GM23338 (cell line): Measurements from ENCODE around the gene SLC19A1. TPM values are rescaled to one million over a fixed set of nuclear protein-coding genes. Genes with fewer than 3 reads are reported as not detected.

Source experiments
- ATAC-seq: fragments of 200-7000 bp; cut with Tn5 transposase; 3 replicates; pipeline ENCODE4 v1.9.1; 2020
- DNase-seq: peaks from one replicate; pipeline ENCODE4 v3.0.0-alpha.2; 2015; ENCODE audit warnings: low spot score
- H2AFZ ChIP-seq: fragments of 200-600 bp; sonication (generic); 2 replicates; pipeline ENCODE4 v1.8.0; 2016; ENCODE audit warnings: antibody characterized with exemption, mild to moderate bottlenecking, moderate library complexity
- H3F3A ChIP-seq: fragments of 200-600 bp; sonication (generic); replicated peaks from 2 replicates; pipeline ENCODE4 v1.8.0; 2017; ENCODE audit warnings: antibody characterized with exemption, mixed run types, low read depth
- H3K27ac ChIP-seq: fragments of 200-600 bp; sonication (generic); 2 replicates; pipeline ENCODE4 v1.6.1; 2016; ENCODE audit warnings: low read depth
- H3K27me3 ChIP-seq: fragments of 200-600 bp; sonication (generic); 2 replicates; pipeline ENCODE4 v1.8.0; 2016; ENCODE audit warnings: mild to moderate bottlenecking, mixed run types, moderate library complexity; ENCODE audit not compliant: insufficient read depth
- H3K36me3 ChIP-seq: fragments of 200-600 bp; sonication (generic); 2 replicates; pipeline ENCODE4 v1.8.0; 2016; ENCODE audit warnings: mild to moderate bottlenecking; ENCODE audit not compliant: insufficient read depth
- H3K4me1 ChIP-seq: fragments of 200-600 bp; sonication (generic); 2 replicates; pipeline ENCODE4 v1.8.0; 2016; ENCODE audit warnings: mild to moderate bottlenecking, moderate library complexity; ENCODE audit not compliant: insufficient read depth
- H3K4me2 ChIP-seq: fragments of 200-600 bp; sonication (generic); 2 replicates; pipeline ENCODE4 v1.7.1; 2017; ENCODE audit warnings: mixed run types
- H3K4me3 ChIP-seq: fragments of 200-600 bp; sonication (generic); 2 replicates; pipeline ENCODE4 v1.6.1; 2016; ENCODE audit warnings: mixed run types
- H3K79me2 ChIP-seq: fragments of 200-600 bp; sonication (generic); replicated peaks from 2 replicates; pipeline ENCODE4 v1.8.0; 2017; ENCODE audit warnings: mild to moderate bottlenecking; ENCODE audit not compliant: insufficient read depth
- H3K9me2 ChIP-seq: fragments of 200-600 bp; sonication (generic); 2 replicates; pipeline ENCODE4 v1.8.0; 2017; ENCODE audit not compliant: insufficient read depth
- H4K20me1 ChIP-seq: fragments of 200-600 bp; sonication (generic); replicated peaks from 2 replicates; pipeline ENCODE4 v1.8.0; 2017; ENCODE audit warnings: mild to moderate bottlenecking; ENCODE audit not compliant: insufficient read depth
- H3K27ac Mint-ChIP-seq: 2 replicates; pipeline ENCODE4 v1.8.0; 2020; ENCODE audit warnings: inconsistent platforms, mild to moderate bottlenecking, moderate library complexity, mixed read lengths
- H3K27me3 Mint-ChIP-seq: 3 replicates; pipeline ENCODE4 v1.8.0; 2022; ENCODE audit warnings: low read depth, mild to moderate bottlenecking, moderate library complexity, mixed read lengths, inconsistent platforms; ENCODE audit not compliant: insufficient read depth, poor library complexity
- H3K36me3 Mint-ChIP-seq: 3 replicates; pipeline ENCODE4 v1.8.0; 2021; ENCODE audit warnings: low read depth, mild to moderate bottlenecking, inconsistent platforms, moderate library complexity, mixed read lengths
- H3K4me1 Mint-ChIP-seq: 3 replicates; pipeline ENCODE4 v1.8.0; 2020; ENCODE audit warnings: mild to moderate bottlenecking, inconsistent platforms, mixed read lengths
- H3K4me3 Mint-ChIP-seq: 3 replicates; pipeline ENCODE4 v1.8.0; 2021; ENCODE audit warnings: moderate library complexity, mild to moderate bottlenecking, inconsistent platforms, mixed read lengths
- H3K9me3 Mint-ChIP-seq: 3 replicates; pipeline ENCODE4 v1.8.0; 2020; ENCODE audit warnings: moderate library complexity, mild to moderate bottlenecking, inconsistent platforms, mixed read lengths
- EZH2 ChIP-seq: fragments of 200-600 bp; sonication (generic); IDR thresholded peaks from one replicate; pipeline ENCODE4 v1.8.0; 2017; ENCODE audit warnings: antibody characterized with exemption, mild to moderate bottlenecking, low read depth; ENCODE audit not compliant: unreplicated experiment
- EZH2phosphoT487 ChIP-seq: fragments of 200-600 bp; sonication (generic); IDR thresholded peaks from one replicate; pipeline ENCODE4 v1.8.1; 2018; ENCODE audit warnings: antibody characterized with exemption; ENCODE audit not compliant: unreplicated experiment
- NANOG ChIP-seq: IDR thresholded peaks from 2 replicates; pipeline ENCODE4 v1.6.1; 2016; ENCODE audit warnings: antibody characterized with exemption, borderline replicate concordance
- POLR2AphosphoS5 ChIP-seq: IDR thresholded peaks from 2 replicates; pipeline ENCODE4 v1.6.1; 2016; ENCODE audit warnings: antibody characterized with exemption, low read depth
- ZNF114 ChIP-seq: fragments of 250-450 bp; sonication (Bioruptor Pico); IDR thresholded peaks from 2 replicates; pipeline ENCODE4 v1.5.0; 2020; ENCODE audit warnings: mild to moderate bottlenecking, moderate library complexity
- polyA plus RNA-seq: library from polyadenylated mRNA; unstranded; fragments of >200 nt; fragmentation: Nextera tagmentation; extraction: Ambion mirVana; gene quantifications from 2 replicates; pipeline ENCODE4 v1.2.1, GENCODE V29; 2016
- total RNA-seq: library from RNA; depleted of rRNA; stranded (reverse); fragments of >200 nt; shearing (Covaris generic); gene quantifications from 2 replicates; pipeline ENCODE4 v1.2.3, GENCODE V29; 2014
- TF ChIP-seq, protein P1 (sequence below): IDR thresholded peaks from one replicate; pipeline ENCODE4 v1.6.1; 2018; ENCODE audit warnings: antibody characterized with exemption; ENCODE audit not compliant: unreplicated experiment
- TF ChIP-seq, protein P2 (sequence below): fragments of 250-450 bp; sonication (Bioruptor Pico); IDR thresholded peaks from 2 replicates; pipeline ENCODE4 v1.5.0; 2020; ENCODE audit warnings: mild to moderate bottlenecking, moderate library complexity
- TF ChIP-seq, protein P3 (sequence below), 2 experiments: fragments of 200-600 bp in 1 of 2; sonication (generic) in 1 of 2; conservative IDR thresholded peaks; 2 replicates each; pipeline versions ENCODE4 v1.5.1 to v1.6.1; 2016 to 2017; ENCODE audit warnings: antibody characterized with exemption in 2 of 2, low read depth in 2 of 2, mild to moderate bottlenecking in 2 of 2, moderate library complexity in 1 of 2

The SLC19A1 gene
- total and polyA plus RNA-seq, 2 experiments from 2014 or later, result 31.2 to 33.0 TPM

- peak; percentile 27; the same call in 1 of the 2 replicates for TF ChIP-seq POLR2AphosphoS5
- TF ChIP-seq, protein P1, sequence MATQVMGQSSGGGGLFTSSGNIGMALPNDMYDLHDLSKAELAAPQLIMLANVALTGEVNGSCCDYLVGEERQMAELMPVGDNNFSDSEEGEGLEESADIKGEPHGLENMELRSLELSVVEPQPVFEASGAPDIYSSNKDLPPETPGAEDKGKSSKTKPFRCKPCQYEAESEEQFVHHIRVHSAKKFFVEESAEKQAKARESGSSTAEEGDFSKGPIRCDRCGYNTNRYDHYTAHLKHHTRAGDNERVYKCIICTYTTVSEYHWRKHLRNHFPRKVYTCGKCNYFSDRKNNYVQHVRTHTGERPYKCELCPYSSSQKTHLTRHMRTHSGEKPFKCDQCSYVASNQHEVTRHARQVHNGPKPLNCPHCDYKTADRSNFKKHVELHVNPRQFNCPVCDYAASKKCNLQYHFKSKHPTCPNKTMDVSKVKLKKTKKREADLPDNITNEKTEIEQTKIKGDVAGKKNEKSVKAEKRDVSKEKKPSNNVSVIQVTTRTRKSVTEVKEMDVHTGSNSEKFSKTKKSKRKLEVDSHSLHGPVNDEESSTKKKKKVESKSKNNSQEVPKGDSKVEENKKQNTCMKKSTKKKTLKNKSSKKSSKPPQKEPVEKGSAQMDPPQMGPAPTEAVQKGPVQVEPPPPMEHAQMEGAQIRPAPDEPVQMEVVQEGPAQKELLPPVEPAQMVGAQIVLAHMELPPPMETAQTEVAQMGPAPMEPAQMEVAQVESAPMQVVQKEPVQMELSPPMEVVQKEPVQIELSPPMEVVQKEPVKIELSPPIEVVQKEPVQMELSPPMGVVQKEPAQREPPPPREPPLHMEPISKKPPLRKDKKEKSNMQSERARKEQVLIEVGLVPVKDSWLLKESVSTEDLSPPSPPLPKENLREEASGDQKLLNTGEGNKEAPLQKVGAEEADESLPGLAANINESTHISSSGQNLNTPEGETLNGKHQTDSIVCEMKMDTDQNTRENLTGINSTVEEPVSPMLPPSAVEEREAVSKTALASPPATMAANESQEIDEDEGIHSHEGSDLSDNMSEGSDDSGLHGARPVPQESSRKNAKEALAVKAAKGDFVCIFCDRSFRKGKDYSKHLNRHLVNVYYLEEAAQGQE, result no peak
These were observed 89.4 kb downstream of the SLC19A1 start (continued) for GRCh38 chr21:45452696-45453307.

DNA sequence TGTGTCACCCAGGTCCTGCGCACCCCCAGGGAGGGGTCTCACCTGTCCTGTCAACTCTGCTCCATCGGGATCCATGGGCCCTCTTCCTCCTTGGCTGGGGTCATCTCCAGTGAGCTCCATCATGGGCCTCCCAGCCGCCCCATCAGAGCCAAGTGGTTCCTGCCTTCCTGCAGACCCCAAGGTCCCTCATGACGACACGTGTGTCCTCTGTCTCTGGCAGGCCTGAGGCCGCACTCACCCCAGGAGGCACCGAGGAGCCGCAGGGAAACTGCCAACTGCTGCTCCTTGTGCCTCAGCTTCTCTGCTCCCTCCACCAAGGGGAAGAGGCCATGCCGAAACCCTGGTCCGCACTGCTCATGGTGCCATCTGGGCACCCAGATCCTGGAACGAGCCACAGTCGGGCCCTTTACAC lies 90.5 kb downstream of the SLC19A1 start:
- peaks cover 3% of the 10 kb centered on the region; the same call in 1 of the 3 replicates for H3K9me3 Mint-ChIP-seq
- ATAC-seq (no peak), DNase-seq (no peak)
- no peaks in the 10 kb centered on the region for H3K36me3 ChIP-seq
- H4K20me1 ChIP-seq, result peaks cover 26% of the 10 kb centered on the region; the same call in 1 of the 2 replicates
- no peak overlapping the region for H3K27ac ChIP-seq
- H3K27ac Mint-ChIP-seq, result peak overlapping the region; percentile 27; the same call in 1 of the 2 replicates
- H3K36me3 Mint-ChIP-seq, result peaks cover 32% of the 10 kb centered on the region
- peaks cover 16% of the 10 kb centered on the region for H3F3A ChIP-seq
- H3K27me3 ChIP-seq, result no peaks in the 10 kb centered on the region
- peaks cover 78% of the 10 kb centered on the region for H3K79me2 ChIP-seq
- H3K4me1 ChIP-seq, result no peaks in the 10 kb centered on the region
- H3K4me3 ChIP-seq, result no peak overlapping the region
- H2AFZ ChIP-seq, result no peak overlapping the region
- peaks cover 7% of the 10 kb centered on the region; the same call in 1 of the 2 replicates for H3K9me2 ChIP-seq
- peaks cover 10% of the 10 kb centered on the region for H3K27me3 Mint-ChIP-seq
- peaks cover 7% of the 10 kb centered on the region; the same call in 2 of the 3 replicates for H3K4me1 Mint-ChIP-seq
- H3K4me2 ChIP-seq, result no peak overlapping the region
- H3K4me3 Mint-ChIP-seq, result no peak overlapping the region
- TF ChIP-seq, protein P2, sequence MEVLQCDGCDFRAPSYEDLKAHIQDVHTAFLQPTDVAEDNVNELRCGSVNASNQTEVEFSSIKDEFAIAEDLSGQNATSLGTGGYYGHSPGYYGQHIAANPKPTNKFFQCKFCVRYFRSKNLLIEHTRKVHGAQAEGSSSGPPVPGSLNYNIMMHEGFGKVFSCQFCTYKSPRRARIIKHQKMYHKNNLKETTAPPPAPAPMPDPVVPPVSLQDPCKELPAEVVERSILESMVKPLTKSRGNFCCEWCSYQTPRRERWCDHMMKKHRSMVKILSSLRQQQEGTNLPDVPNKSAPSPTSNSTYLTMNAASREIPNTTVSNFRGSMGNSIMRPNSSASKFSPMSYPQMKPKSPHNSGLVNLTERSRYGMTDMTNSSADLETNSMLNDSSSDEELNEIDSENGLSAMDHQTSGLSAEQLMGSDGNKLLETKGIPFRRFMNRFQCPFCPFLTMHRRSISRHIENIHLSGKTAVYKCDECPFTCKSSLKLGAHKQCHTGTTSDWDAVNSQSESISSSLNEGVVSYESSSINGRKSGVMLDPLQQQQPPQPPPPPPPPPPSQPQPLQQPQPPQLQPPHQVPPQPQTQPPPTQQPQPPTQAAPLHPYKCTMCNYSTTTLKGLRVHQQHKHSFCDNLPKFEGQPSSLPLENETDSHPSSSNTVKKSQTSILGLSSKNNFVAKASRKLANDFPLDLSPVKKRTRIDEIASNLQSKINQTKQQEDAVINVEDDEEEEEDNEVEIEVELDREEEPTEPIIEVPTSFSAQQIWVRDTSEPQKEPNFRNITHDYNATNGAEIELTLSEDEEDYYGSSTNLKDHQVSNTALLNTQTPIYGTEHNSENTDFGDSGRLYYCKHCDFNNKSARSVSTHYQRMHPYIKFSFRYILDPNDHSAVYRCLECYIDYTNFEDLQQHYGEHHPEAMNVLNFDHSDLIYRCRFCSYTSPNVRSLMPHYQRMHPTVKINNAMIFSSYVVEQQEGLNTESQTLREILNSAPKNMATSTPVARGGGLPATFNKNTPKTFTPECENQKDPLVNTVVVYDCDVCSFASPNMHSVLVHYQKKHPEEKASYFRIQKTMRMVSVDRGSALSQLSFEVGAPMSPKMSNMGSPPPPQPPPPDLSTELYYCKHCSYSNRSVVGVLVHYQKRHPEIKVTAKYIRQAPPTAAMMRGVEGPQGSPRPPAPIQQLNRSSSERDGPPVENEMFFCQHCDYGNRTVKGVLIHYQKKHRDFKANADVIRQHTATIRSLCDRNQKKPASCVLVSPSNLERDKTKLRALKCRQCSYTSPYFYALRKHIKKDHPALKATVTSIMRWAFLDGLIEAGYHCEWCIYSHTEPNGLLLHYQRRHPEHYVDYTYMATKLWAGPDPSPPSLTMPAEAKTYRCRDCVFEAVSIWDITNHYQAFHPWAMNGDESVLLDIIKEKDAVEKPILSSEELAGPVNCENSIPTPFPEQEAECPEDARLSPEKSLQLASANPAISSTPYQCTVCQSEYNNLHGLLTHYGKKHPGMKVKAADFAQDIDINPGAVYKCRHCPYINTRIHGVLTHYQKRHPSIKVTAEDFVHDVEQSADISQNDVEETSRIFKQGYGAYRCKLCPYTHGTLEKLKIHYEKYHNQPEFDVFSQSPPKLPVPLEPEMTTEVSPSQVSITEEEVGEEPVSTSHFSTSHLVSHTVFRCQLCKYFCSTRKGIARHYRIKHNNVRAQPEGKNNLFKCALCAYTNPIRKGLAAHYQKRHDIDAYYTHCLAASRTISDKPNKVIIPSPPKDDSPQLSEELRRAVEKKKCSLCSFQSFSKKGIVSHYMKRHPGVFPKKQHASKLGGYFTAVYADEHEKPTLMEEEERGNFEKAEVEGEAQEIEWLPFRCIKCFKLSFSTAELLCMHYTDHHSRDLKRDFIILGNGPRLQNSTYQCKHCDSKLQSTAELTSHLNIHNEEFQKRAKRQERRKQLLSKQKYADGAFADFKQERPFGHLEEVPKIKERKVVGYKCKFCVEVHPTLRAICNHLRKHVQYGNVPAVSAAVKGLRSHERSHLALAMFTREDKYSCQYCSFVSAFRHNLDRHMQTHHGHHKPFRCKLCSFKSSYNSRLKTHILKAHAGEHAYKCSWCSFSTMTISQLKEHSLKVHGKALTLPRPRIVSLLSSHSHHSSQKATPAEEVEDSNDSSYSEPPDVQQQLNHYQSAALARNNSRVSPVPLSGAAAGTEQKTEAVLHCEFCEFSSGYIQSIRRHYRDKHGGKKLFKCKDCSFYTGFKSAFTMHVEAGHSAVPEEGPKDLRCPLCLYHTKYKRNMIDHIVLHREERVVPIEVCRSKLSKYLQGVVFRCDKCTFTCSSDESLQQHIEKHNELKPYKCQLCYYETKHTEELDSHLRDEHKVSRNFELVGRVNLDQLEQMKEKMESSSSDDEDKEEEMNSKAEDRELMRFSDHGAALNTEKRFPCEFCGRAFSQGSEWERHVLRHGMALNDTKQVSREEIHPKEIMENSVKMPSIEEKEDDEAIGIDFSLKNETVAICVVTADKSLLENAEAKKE (CRISPR knock-in tag), result no peak
- TF ChIP-seq NANOG (no peak), EZH2 (no peak), POLR2AphosphoS5 (no peak), EZH2phosphoT487 (no peak), ZNF114 (no peak)
- TF ChIP-seq, protein P3, sequence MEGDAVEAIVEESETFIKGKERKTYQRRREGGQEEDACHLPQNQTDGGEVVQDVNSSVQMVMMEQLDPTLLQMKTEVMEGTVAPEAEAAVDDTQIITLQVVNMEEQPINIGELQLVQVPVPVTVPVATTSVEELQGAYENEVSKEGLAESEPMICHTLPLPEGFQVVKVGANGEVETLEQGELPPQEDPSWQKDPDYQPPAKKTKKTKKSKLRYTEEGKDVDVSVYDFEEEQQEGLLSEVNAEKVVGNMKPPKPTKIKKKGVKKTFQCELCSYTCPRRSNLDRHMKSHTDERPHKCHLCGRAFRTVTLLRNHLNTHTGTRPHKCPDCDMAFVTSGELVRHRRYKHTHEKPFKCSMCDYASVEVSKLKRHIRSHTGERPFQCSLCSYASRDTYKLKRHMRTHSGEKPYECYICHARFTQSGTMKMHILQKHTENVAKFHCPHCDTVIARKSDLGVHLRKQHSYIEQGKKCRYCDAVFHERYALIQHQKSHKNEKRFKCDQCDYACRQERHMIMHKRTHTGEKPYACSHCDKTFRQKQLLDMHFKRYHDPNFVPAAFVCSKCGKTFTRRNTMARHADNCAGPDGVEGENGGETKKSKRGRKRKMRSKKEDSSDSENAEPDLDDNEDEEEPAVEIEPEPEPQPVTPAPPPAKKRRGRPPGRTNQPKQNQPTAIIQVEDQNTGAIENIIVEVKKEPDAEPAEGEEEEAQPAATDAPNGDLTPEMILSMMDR (conservative IDR thresholded peaks at IDR 0.05; ENCODE audit: low read depth in 2 of 2), result no peak
- TF ChIP-seq, protein P1, result no peak
